ENCODE results near the gene BLOC1S2.
A peak's percentile ranks its signal among the peaks of the same experiment; 100 is the strongest.
"Not testable (repeated sequence)": the region's sequence is repeated elsewhere in the genome, so short reads cannot be mapped to it uniquely, and the experiment has no call there.

Gene BLOC1S2

GRCh38 chr10:100291356-100291755 is 4.9 kb upstream of the BLOC1S2 start:
- DNase-seq (ENCODE audit: low read depth in 1 of 2, low spot score in 1 of 2) = no peak

- DNase-seq (ENCODE audit: low read depth in 1 of 2, low spot score in 1 of 2) = no peak
Measured at GRCh38 chr10:100289641-100290040, 3.2 kb upstream of the BLOC1S2 start.

GRCh38 chr10:100288196-100288595 is 1.7 kb upstream of the BLOC1S2 start:
- no peak for DNase-seq (ENCODE audit: low read depth in 1 of 2, low spot score in 1 of 2)

- no peak for DNase-seq (ENCODE audit: low read depth in 1 of 2, low spot score in 1 of 2)
Measured at GRCh38 chr10:100287756-100288155, 1.3 kb upstream of the BLOC1S2 start.

- not testable (repeated sequence) for DNase-seq (ENCODE audit: low read depth in 1 of 2, low spot score in 1 of 2)
Measured at GRCh38 chr10:100285326-100285725, 1.2 kb downstream of the BLOC1S2 start.

- DNase-seq (ENCODE audit: low read depth in 1 of 2, low spot score in 1 of 2) = no peak
Measured at GRCh38 chr10:100282907-100283306, 3.6 kb downstream of the BLOC1S2 start.

- not testable (repeated sequence) for DNase-seq (ENCODE audit: low read depth in 1 of 2, low spot score in 1 of 2)
Measured at GRCh38 chr10:100276971-100277370, 9.5 kb downstream of the BLOC1S2 start.

GRCh38 chr10:100267239-100268104 is 19.0 kb downstream of the BLOC1S2 start, which contains the start of gene CWF19L1:
TSS of gene CWF19L1 (minus strand) at chr10:100267638. CDS start at chr10:100267593, 45 bp downstream.
- peak; percentile 40 to 61 for DNase-seq (ENCODE audit: low read depth in 1 of 2, low spot score in 1 of 2)

- DNase-seq (ENCODE audit: low read depth in 1 of 2, low spot score in 1 of 2) = no peak
Measured at GRCh38 chr10:100265821-100266485, 20.5 kb downstream of the BLOC1S2 start.

GRCh38 chr10:100254191-100254590 is 32.3 kb downstream of the BLOC1S2 start:
- no peak for DNase-seq (ENCODE audit: low read depth in 1 of 2, low spot score in 1 of 2)

GRCh38 chr10:100253041-100253440 is 33.4 kb downstream of the BLOC1S2 start:
- no peak for DNase-seq (ENCODE audit: low read depth in 1 of 2, low spot score in 1 of 2)

- no peak for DNase-seq (ENCODE audit: low read depth in 1 of 2, low spot score in 1 of 2)
Measured at GRCh38 chr10:100248820-100249219, 37.7 kb downstream of the BLOC1S2 start.

- no peak for DNase-seq (ENCODE audit: low read depth in 1 of 2, low spot score in 1 of 2)
Measured at GRCh38 chr10:100245484-100246220, 40.8 kb downstream of the BLOC1S2 start.

- DNase-seq (ENCODE audit: low read depth in 1 of 2, low spot score in 1 of 2) = no peak
Measured at GRCh38 chr10:100239851-100240250, 46.6 kb downstream of the BLOC1S2 start.

- DNase-seq (ENCODE audit: low read depth in 1 of 2, low spot score in 1 of 2) = no peak
Measured at GRCh38 chr10:100238429-100238828, 48.1 kb downstream of the BLOC1S2 start.

GRCh38 chr10:100232101-100232500 is 54.4 kb downstream of the BLOC1S2 start:
- DNase-seq (ENCODE audit: low read depth in 1 of 2, low spot score in 1 of 2) = no peak

- DNase-seq (ENCODE audit: low read depth in 1 of 2, low spot score in 1 of 2) = no peak
Measured at GRCh38 chr10:100229819-100230422, 56.6 kb downstream of the BLOC1S2 start.

- DNase-seq (ENCODE audit: low read depth in 1 of 2, low spot score in 1 of 2) = no peak
Measured at GRCh38 chr10:100223879-100224278, 62.6 kb downstream of the BLOC1S2 start.
